IMR-90 (cell line): ENCODE results near the gene CPLX3. TPM values are rescaled to one million over a fixed set of nuclear protein-coding genes. Genes with fewer than 3 reads are reported as not detected.

Experiments used
- ATAC-seq: fragments of 200-7000 bp; cut with Tn5 transposase; 2 replicates; pipeline ENCODE4 v1.9.1; 2020; ENCODE audit warnings: low read depth, mild to moderate bottlenecking, moderate library complexity
- BruUV-seq: library from RNA; stranded (reverse); fragments of 400-500 nt; replicated peaks from 2 replicates; lab custom pipeline; 2021; lab: Mats Ljungman, UMichigan
- CTCF ChIA-PET: fragments of 300-600 bp; formaldehyde crosslinking; extraction: SDS; loops from one replicate; lab custom pipeline; 2021; ENCODE audit warnings: antibody characterized with exemption; lab: Yijun Ruan, JAX
- POLR2A ChIA-PET: fragments of 300-600 bp; sonication (Branson Sonifier 250); formaldehyde crosslinking; loops from one replicate; lab custom pipeline; 2022; ENCODE audit warnings: antibody characterized with exemption; ENCODE audit not compliant: unreplicated experiment; lab: Charles Lee
- DNase-seq: peaks from one replicate; pipeline ENCODE4 v3.0.0; 2013
- H2AFZ ChIP-seq: replicated peaks from 2 replicates; pipeline ENCODE3; 2013; ENCODE audit warnings: low read length, mild to moderate bottlenecking; ENCODE audit not compliant: poor library complexity
- H2AK5ac ChIP-seq: 2 replicates; pipeline ENCODE4 v1.6.1; 2013; ENCODE audit warnings: low read depth, low read length, inconsistent platforms
- H2AK9ac ChIP-seq: replicated peaks from 2 replicates; pipeline ENCODE3; 2013; ENCODE audit warnings: mild to moderate bottlenecking, low read depth, low read length, moderate library complexity; ENCODE audit not compliant: poor library complexity
- H2BK120ac ChIP-seq: 2 replicates; pipeline ENCODE4 v1.6.1; 2013; ENCODE audit warnings: low read depth, low read length, inconsistent platforms
- H2BK15ac ChIP-seq: 3 replicates; pipeline ENCODE4 v1.6.1; 2013; ENCODE audit warnings: low read depth, low read length, inconsistent platforms
- H2BK20ac ChIP-seq: 2 replicates; pipeline ENCODE4 v1.6.1; 2013; ENCODE audit warnings: low read depth, mild to moderate bottlenecking, inconsistent platforms, low read length, moderate library complexity
- H2BK5ac ChIP-seq: 2 replicates; pipeline ENCODE4 v1.6.1; 2013; ENCODE audit warnings: mild to moderate bottlenecking, low read depth, low read length, inconsistent platforms; ENCODE audit not compliant: poor library complexity, severe bottlenecking
- H3K14ac ChIP-seq: replicated peaks from 2 replicates; pipeline ENCODE4 v1.6.1; 2013; ENCODE audit warnings: low read depth, low read length, inconsistent platforms
- H3K18ac ChIP-seq: 2 replicates; pipeline ENCODE4 v1.6.1; 2013; ENCODE audit warnings: low read depth, low read length, control low read depth
- H3K23ac ChIP-seq: 2 replicates; pipeline ENCODE4 v1.6.1; 2013; ENCODE audit warnings: low read depth, low read length, inconsistent platforms
- H3K27ac ChIP-seq: 2 replicates; pipeline ENCODE4 v1.5.1; 2013; ENCODE audit warnings: mild to moderate bottlenecking, control low read depth, low read length; ENCODE audit not compliant: insufficient read depth
- H3K27me3 ChIP-seq: 2 replicates; pipeline ENCODE4 v1.6.1; 2013; ENCODE audit warnings: low read length; ENCODE audit not compliant: control insufficient read depth, insufficient read depth
- H3K36me3 ChIP-seq: 2 replicates; pipeline ENCODE4 v1.6.1; 2013; ENCODE audit warnings: low read length, mixed read lengths; ENCODE audit not compliant: control insufficient read depth, insufficient read depth
- H3K4ac ChIP-seq: 2 replicates; pipeline ENCODE4 v1.6.1; 2013; ENCODE audit warnings: low read depth, low read length, inconsistent platforms
- H3K4me1 ChIP-seq: 2 replicates; pipeline ENCODE4 v1.6.1; 2013; ENCODE audit warnings: low read length, mixed read lengths; ENCODE audit not compliant: control insufficient read depth, insufficient read depth
- H3K4me2 ChIP-seq: 2 replicates; pipeline ENCODE4 v1.6.1; 2013; ENCODE audit warnings: low read depth, mild to moderate bottlenecking, control low read depth, low read length, moderate library complexity
- H3K4me3 ChIP-seq: 2 replicates; pipeline ENCODE4 v1.5.1; 2013; ENCODE audit warnings: low read depth, mild to moderate bottlenecking, control low read depth, low read length, moderate library complexity; ENCODE audit not compliant: insufficient read depth
- H3K56ac ChIP-seq: 2 replicates; pipeline ENCODE4 v1.6.1; 2013; ENCODE audit warnings: low read length, inconsistent platforms; ENCODE audit not compliant: insufficient read depth; ENCODE audit errors: extremely low read depth
- H3K79me1 ChIP-seq, 2 experiments: 2 replicates each; pipeline ENCODE4 v1.6.1; 2013; ENCODE audit warnings: low read length in 2 of 2, inconsistent platforms in 1 of 2, low read depth in 1 of 2
- H3K9ac ChIP-seq: 2 replicates; pipeline ENCODE4 v1.6.1; 2013; ENCODE audit warnings: low read depth, low read length, control low read depth
- H3K9me1 ChIP-seq: 2 replicates; pipeline ENCODE4 v1.6.1; 2013; ENCODE audit warnings: low read length, inconsistent platforms; ENCODE audit not compliant: insufficient read depth
- H3K9me3 ChIP-seq: 2 replicates; pipeline ENCODE4 v1.6.1; 2013; ENCODE audit warnings: low read length; ENCODE audit not compliant: control insufficient read depth, insufficient read depth
- H4K20me1 ChIP-seq: 2 replicates; pipeline ENCODE4 v1.6.1; 2013; ENCODE audit warnings: low read length, inconsistent platforms; ENCODE audit not compliant: insufficient read depth
- H4K5ac ChIP-seq: 2 replicates; pipeline ENCODE4 v1.6.1; 2013; ENCODE audit warnings: mild to moderate bottlenecking, low read depth, low read length, control low read depth
- H4K8ac ChIP-seq, 2 experiments: 2 replicates each; pipeline ENCODE4 v1.6.1; 2013; ENCODE audit warnings: low read depth in 2 of 2, low read length in 2 of 2, control low read depth in 1 of 2, inconsistent platforms in 1 of 2
- H4K91ac ChIP-seq: 2 replicates; pipeline ENCODE4 v1.6.1; 2013; ENCODE audit warnings: low read depth, low read length, inconsistent platforms; ENCODE audit not compliant: insufficient read depth
- BHLHE40 ChIP-seq: fragments of 150-350 bp; IDR thresholded peaks from 2 replicates; pipeline ENCODE4 v1.6.1; 2016; ENCODE audit warnings: mild to moderate bottlenecking, low read depth, low read length
- CEBPB ChIP-seq: IDR thresholded peaks from 2 replicates; pipeline ENCODE4 v1.6.1; 2012; ENCODE audit warnings: low read depth, low read length, improper control_type of control experiment
- CHD1 ChIP-seq: IDR thresholded peaks from 2 replicates; pipeline ENCODE4 v1.6.1; 2012; ENCODE audit warnings: low read depth, low read length, improper control_type of control experiment
- FOS ChIP-seq: fragments of 150-350 bp; IDR thresholded peaks from 2 replicates; pipeline ENCODE4 v1.6.1; 2016; ENCODE audit warnings: low read depth, low read length
- MAFK ChIP-seq: IDR thresholded peaks from 2 replicates; pipeline ENCODE4 v1.6.1; 2012; ENCODE audit warnings: low read depth, low read length, improper control_type of control experiment
- MAZ ChIP-seq: IDR thresholded peaks from 2 replicates; pipeline ENCODE4 v1.6.1; 2012; ENCODE audit warnings: low read depth, mild to moderate bottlenecking, low read length, improper control_type of control experiment, moderate library complexity, borderline replicate concordance
- MXI1 ChIP-seq: IDR thresholded peaks from 2 replicates; pipeline ENCODE4 v1.6.1; 2012; ENCODE audit warnings: low read depth, mild to moderate bottlenecking, low read length, moderate library complexity, borderline replicate concordance
- NFE2L2 ChIP-seq: fragments of 150-350 bp; IDR thresholded peaks from 2 replicates; pipeline ENCODE4 v1.6.1; 2016; ENCODE audit warnings: low read depth, mild to moderate bottlenecking, low read length
- POLR2A ChIP-seq: IDR thresholded peaks from 2 replicates; pipeline ENCODE4 v1.6.1; 2012; ENCODE audit warnings: mild to moderate bottlenecking, low read depth, low read length
- RAD21 ChIP-seq: IDR thresholded peaks from 2 replicates; pipeline ENCODE4 v1.6.1; 2012; ENCODE audit warnings: low read length, improper control_type of control experiment
- RCOR1 ChIP-seq: IDR thresholded peaks from 2 replicates; pipeline ENCODE4 v1.6.1; 2012; ENCODE audit warnings: mild to moderate bottlenecking, low read length, improper control_type of control experiment; ENCODE audit not compliant: insufficient replicate concordance
- RFX5 ChIP-seq: IDR thresholded peaks from 2 replicates; pipeline ENCODE4 v1.8.0; 2012; ENCODE audit warnings: low read depth, mild to moderate bottlenecking, low read length, moderate library complexity
- SMC3 ChIP-seq: fragments of 150-350 bp; IDR thresholded peaks from 2 replicates; pipeline ENCODE4 v1.6.1; 2016; ENCODE audit warnings: low read depth, mild to moderate bottlenecking, antibody characterized with exemption, low read length, moderate library complexity
- WGBS, 2 experiments: methylation state at CpG; one replicate each; pipeline versions ENCODE4 v1.1.5 to v1.1.7; 2013; ENCODE audit warnings: missing lambda C conversion rate in 2 of 2; ENCODE audit not compliant: insufficient read length in 1 of 2; ENCODE audit errors: extremely low coverage in 2 of 2; 5-methylcytosine and 5-hydroxymethylcytosine counted together
- dilution Hi-C: fragments of 300-500 bp; cut with HindIII; formaldehyde crosslinking; loops from one replicate; pipeline ENCODE4 v1.14.3; 2018; ENCODE audit warnings: low sequenced_read_pairs; ENCODE audit not compliant: unreplicated experiment
- in situ Hi-C: fragments of 300-500 bp; cut with MboI; formaldehyde crosslinking; loops from 3 replicates; pipeline ENCODE4 v1.14.3; 2019; ENCODE audit warnings: low sequenced_read_pairs, inconsistent platforms, mixed read lengths
- intact Hi-C: fragments of 100-400 bp; cut with micrococcal nuclease; formaldehyde crosslinking; loops from 2 replicates; pipeline ENCODE4 v1.10.0; 2022
- polyA plus RNA-seq, 3 experiments: library from polyadenylated mRNA; depleted of rRNA; stranded (reverse); fragments of >200 nt; gene quantifications; 2 replicates each; pipeline ENCODE4 v1.2.3, GENCODE V29; 2012; ENCODE audit warnings: low replicate concordance in 1 of 3
- total RNA-seq: library from RNA; depleted of rRNA; stranded (reverse); fragments of >200 nt; gene quantifications from 2 replicates; pipeline ENCODE4 v1.2.3, GENCODE V29; 2012
- TF ChIP-seq, protein P1 (sequence below): fragments of 150-350 bp; IDR thresholded peaks from 2 replicates; pipeline ENCODE4 v1.6.1; 2016; ENCODE audit warnings: low read depth, mild to moderate bottlenecking, low read length, moderate library complexity, borderline replicate concordance
- TF ChIP-seq, protein P2 (sequence below): fragments of 150-350 bp; IDR thresholded peaks from 2 replicates; pipeline ENCODE4 v1.6.1; 2017; ENCODE audit warnings: mild to moderate bottlenecking, antibody characterized with exemption, low read length, low read depth
- TF ChIP-seq, protein P3 (sequence below): conservative IDR thresholded peaks from 2 replicates; pipeline ENCODE4 v1.5.1; 2012; ENCODE audit warnings: mild to moderate bottlenecking, low read depth, low read length, improper control_type of control experiment

The CPLX3 gene
- total and polyA plus RNA-seq, 2 of the 4 experiments (the other 2 are of a cell fraction) = not detected

DNA sequence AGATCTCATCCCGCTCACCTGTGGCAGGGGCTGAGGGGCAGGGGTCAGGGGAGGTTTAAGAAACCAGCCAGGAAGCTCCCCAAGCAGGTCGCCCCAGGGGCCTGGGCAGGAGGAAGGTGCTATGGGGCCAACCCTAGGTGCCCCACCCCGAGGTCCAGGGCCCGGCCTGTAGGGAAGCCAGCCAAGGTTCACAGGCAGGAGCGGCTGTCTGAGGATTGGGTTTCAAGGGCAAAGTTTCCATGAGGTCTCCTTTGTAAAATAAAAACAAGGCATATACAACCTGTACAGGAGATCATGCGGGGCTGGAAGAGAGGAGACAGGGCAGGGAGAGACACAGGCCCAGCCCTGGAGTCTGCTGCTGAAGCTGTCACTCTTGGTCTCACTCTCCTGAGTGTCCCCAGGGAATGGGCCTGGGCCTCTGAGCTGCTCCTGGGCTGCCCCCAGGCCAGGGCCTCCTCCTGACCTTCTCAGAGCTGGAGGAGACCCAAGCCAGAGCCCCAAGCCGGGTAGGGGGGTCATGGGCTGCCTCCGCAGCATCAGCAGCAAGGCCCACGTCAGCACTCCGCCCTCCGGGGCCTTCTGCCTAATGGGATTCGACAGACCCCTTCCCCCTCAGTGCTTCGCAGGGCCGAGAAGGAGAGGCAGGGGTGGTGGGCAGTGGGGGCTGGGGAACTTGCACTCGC lies 5.5 kb downstream of the CPLX3 start:
- Histone ChIP-seq H3K27ac (no peak overlapping the region), H2AK9ac (no peak overlapping the region), H2BK20ac (no peak overlapping the region), H2AK5ac (no peak overlapping the region), H3K4me3 (no peak overlapping the region), H3K4me1 (no peaks in the 10 kb centered on the region), H2AFZ (no peak overlapping the region), H3K23ac (no peak overlapping the region), H3K9ac (no peak overlapping the region), H3K14ac (no peak overlapping the region), H4K91ac (no peak overlapping the region), H2BK120ac (no peak overlapping the region), H3K9me1 (no peaks in the 10 kb centered on the region), H2BK5ac (no peak overlapping the region), H3K4ac (no peak overlapping the region), H4K5ac (no peak overlapping the region), H2BK15ac (no peak overlapping the region), H3K4me2 (no peak overlapping the region), H3K27me3 (peaks cover 21% of the 10 kb centered on the region), H3K56ac (no peak overlapping the region), H3K9me3 (no peaks in the 10 kb centered on the region), H4K8ac (no peak overlapping the region), H3K79me1 (no peaks in the 10 kb centered on the region), H3K18ac (no peak overlapping the region), H4K20me1 (no peaks in the 10 kb centered on the region; the same call in 1 of the 2 replicates), H3K36me3 (peaks cover 3% of the 10 kb centered on the region; the same call in 1 of the 2 replicates)
- DNase-seq (no peak), ATAC-seq (no peak)
- ChIA-PET CTCF (no interaction called here), POLR2A (no interaction called here)
- WGBS, 2 experiments = 0% methylated on average over 1 of the region's 15 CpGs; no CpG with 5 or more reads in 1 of the 2 experiments
- TF ChIP-seq RFX5 = no peak
- TF ChIP-seq RAD21 = no peak
- TF ChIP-seq, protein P1, sequence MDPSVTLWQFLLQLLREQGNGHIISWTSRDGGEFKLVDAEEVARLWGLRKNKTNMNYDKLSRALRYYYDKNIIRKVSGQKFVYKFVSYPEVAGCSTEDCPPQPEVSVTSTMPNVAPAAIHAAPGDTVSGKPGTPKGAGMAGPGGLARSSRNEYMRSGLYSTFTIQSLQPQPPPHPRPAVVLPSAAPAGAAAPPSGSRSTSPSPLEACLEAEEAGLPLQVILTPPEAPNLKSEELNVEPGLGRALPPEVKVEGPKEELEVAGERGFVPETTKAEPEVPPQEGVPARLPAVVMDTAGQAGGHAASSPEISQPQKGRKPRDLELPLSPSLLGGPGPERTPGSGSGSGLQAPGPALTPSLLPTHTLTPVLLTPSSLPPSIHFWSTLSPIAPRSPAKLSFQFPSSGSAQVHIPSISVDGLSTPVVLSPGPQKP = no peak
- no peak for TF ChIP-seq CHD1
- TF ChIP-seq, protein P2, sequence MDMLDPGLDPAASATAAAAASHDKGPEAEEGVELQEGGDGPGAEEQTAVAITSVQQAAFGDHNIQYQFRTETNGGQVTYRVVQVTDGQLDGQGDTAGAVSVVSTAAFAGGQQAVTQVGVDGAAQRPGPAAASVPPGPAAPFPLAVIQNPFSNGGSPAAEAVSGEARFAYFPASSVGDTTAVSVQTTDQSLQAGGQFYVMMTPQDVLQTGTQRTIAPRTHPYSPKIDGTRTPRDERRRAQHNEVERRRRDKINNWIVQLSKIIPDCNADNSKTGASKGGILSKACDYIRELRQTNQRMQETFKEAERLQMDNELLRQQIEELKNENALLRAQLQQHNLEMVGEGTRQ = no peak
- no peak for TF ChIP-seq MAFK
- TF ChIP-seq CEBPB = no peak
- no peak for TF ChIP-seq MAZ
- no peak for TF ChIP-seq POLR2A
- TF ChIP-seq FOS = no peak
- TF ChIP-seq NFE2L2 = no peak
- no peak for TF ChIP-seq MXI1
- TF ChIP-seq RCOR1 = no peak
- TF ChIP-seq SMC3 = no peak
- TF ChIP-seq BHLHE40 = no peak
- TF ChIP-seq, protein P3, sequence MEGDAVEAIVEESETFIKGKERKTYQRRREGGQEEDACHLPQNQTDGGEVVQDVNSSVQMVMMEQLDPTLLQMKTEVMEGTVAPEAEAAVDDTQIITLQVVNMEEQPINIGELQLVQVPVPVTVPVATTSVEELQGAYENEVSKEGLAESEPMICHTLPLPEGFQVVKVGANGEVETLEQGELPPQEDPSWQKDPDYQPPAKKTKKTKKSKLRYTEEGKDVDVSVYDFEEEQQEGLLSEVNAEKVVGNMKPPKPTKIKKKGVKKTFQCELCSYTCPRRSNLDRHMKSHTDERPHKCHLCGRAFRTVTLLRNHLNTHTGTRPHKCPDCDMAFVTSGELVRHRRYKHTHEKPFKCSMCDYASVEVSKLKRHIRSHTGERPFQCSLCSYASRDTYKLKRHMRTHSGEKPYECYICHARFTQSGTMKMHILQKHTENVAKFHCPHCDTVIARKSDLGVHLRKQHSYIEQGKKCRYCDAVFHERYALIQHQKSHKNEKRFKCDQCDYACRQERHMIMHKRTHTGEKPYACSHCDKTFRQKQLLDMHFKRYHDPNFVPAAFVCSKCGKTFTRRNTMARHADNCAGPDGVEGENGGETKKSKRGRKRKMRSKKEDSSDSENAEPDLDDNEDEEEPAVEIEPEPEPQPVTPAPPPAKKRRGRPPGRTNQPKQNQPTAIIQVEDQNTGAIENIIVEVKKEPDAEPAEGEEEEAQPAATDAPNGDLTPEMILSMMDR = no peak
- BruUV-seq = no TSS peak
- intact Hi-C loops (no loop called here), dilution Hi-C loops (no loop called here), in situ Hi-C loops (no loop called here)
